GM23338 (cell line): Measurements from ENCODE around the gene CASK. TPM values are rescaled to one million over a fixed set of nuclear protein-coding genes. Genes with fewer than 3 reads are reported as not detected.
A peak's percentile ranks its signal among the peaks of the same experiment; 100 is the strongest.

ENCODE experiments used
- ATAC-seq: fragments of 200-7000 bp; cut with Tn5 transposase; 3 replicates; pipeline ENCODE4 v1.9.1; 2020
- DNase-seq: peaks from one replicate; pipeline ENCODE4 v3.0.0-alpha.2; 2015; ENCODE audit warnings: low spot score
- H2AFZ ChIP-seq: fragments of 200-600 bp; sonication (generic); 2 replicates; pipeline ENCODE4 v1.8.0; 2016; ENCODE audit warnings: antibody characterized with exemption, mild to moderate bottlenecking, moderate library complexity
- H3F3A ChIP-seq: fragments of 200-600 bp; sonication (generic); replicated peaks from 2 replicates; pipeline ENCODE4 v1.8.0; 2017; ENCODE audit warnings: antibody characterized with exemption, mixed run types, low read depth
- H3K27ac ChIP-seq: fragments of 200-600 bp; sonication (generic); 2 replicates; pipeline ENCODE4 v1.6.1; 2016; ENCODE audit warnings: low read depth
- H3K27me3 ChIP-seq: fragments of 200-600 bp; sonication (generic); 2 replicates; pipeline ENCODE4 v1.8.0; 2016; ENCODE audit warnings: mild to moderate bottlenecking, mixed run types, moderate library complexity; ENCODE audit not compliant: insufficient read depth
- H3K36me3 ChIP-seq: fragments of 200-600 bp; sonication (generic); 2 replicates; pipeline ENCODE4 v1.8.0; 2016; ENCODE audit warnings: mild to moderate bottlenecking; ENCODE audit not compliant: insufficient read depth
- H3K4me1 ChIP-seq: fragments of 200-600 bp; sonication (generic); 2 replicates; pipeline ENCODE4 v1.8.0; 2016; ENCODE audit warnings: mild to moderate bottlenecking, moderate library complexity; ENCODE audit not compliant: insufficient read depth
- H3K4me2 ChIP-seq: fragments of 200-600 bp; sonication (generic); 2 replicates; pipeline ENCODE4 v1.7.1; 2017; ENCODE audit warnings: mixed run types
- H3K4me3 ChIP-seq: fragments of 200-600 bp; sonication (generic); 2 replicates; pipeline ENCODE4 v1.6.1; 2016; ENCODE audit warnings: mixed run types
- H3K79me2 ChIP-seq: fragments of 200-600 bp; sonication (generic); replicated peaks from 2 replicates; pipeline ENCODE4 v1.8.0; 2017; ENCODE audit warnings: mild to moderate bottlenecking; ENCODE audit not compliant: insufficient read depth
- H3K9me2 ChIP-seq: fragments of 200-600 bp; sonication (generic); 2 replicates; pipeline ENCODE4 v1.8.0; 2017; ENCODE audit not compliant: insufficient read depth
- H4K20me1 ChIP-seq: fragments of 200-600 bp; sonication (generic); replicated peaks from 2 replicates; pipeline ENCODE4 v1.8.0; 2017; ENCODE audit warnings: mild to moderate bottlenecking; ENCODE audit not compliant: insufficient read depth
- H3K27ac Mint-ChIP-seq: 2 replicates; pipeline ENCODE4 v1.8.0; 2020; ENCODE audit warnings: inconsistent platforms, mild to moderate bottlenecking, moderate library complexity, mixed read lengths
- H3K27me3 Mint-ChIP-seq: 3 replicates; pipeline ENCODE4 v1.8.0; 2022; ENCODE audit warnings: low read depth, mild to moderate bottlenecking, moderate library complexity, mixed read lengths, inconsistent platforms; ENCODE audit not compliant: insufficient read depth, poor library complexity
- H3K36me3 Mint-ChIP-seq: 3 replicates; pipeline ENCODE4 v1.8.0; 2021; ENCODE audit warnings: low read depth, mild to moderate bottlenecking, inconsistent platforms, moderate library complexity, mixed read lengths
- H3K4me1 Mint-ChIP-seq: 3 replicates; pipeline ENCODE4 v1.8.0; 2020; ENCODE audit warnings: mild to moderate bottlenecking, inconsistent platforms, mixed read lengths
- H3K4me3 Mint-ChIP-seq: 3 replicates; pipeline ENCODE4 v1.8.0; 2021; ENCODE audit warnings: moderate library complexity, mild to moderate bottlenecking, inconsistent platforms, mixed read lengths
- H3K9me3 Mint-ChIP-seq: 3 replicates; pipeline ENCODE4 v1.8.0; 2020; ENCODE audit warnings: moderate library complexity, mild to moderate bottlenecking, inconsistent platforms, mixed read lengths
- CREB1 ChIP-seq: fragments of 250-450 bp; sonication (Bioruptor Pico); IDR thresholded peaks from 2 replicates; pipeline ENCODE4 v1.5.0; 2020; ENCODE audit warnings: low read depth, mild to moderate bottlenecking, moderate library complexity
- EZH2 ChIP-seq: fragments of 200-600 bp; sonication (generic); IDR thresholded peaks from one replicate; pipeline ENCODE4 v1.8.0; 2017; ENCODE audit warnings: antibody characterized with exemption, mild to moderate bottlenecking, low read depth; ENCODE audit not compliant: unreplicated experiment
- JUNB ChIP-seq: IDR thresholded peaks from one replicate; pipeline ENCODE4 v1.6.1; 2016; ENCODE audit warnings: antibody characterized with exemption; ENCODE audit not compliant: unreplicated experiment
- NANOG ChIP-seq: IDR thresholded peaks from 2 replicates; pipeline ENCODE4 v1.6.1; 2016; ENCODE audit warnings: antibody characterized with exemption, borderline replicate concordance
- STAT1 ChIP-seq: IDR thresholded peaks from one replicate; pipeline ENCODE4 v1.6.1; 2016; ENCODE audit warnings: antibody characterized with exemption; ENCODE audit not compliant: unreplicated experiment
- ZNF331 ChIP-seq: fragments of 250-450 bp; sonication (Bioruptor Pico); IDR thresholded peaks from 2 replicates; pipeline ENCODE4 v1.5.0; 2020; ENCODE audit warnings: low read depth, mild to moderate bottlenecking, moderate library complexity
- polyA plus RNA-seq: library from polyadenylated mRNA; unstranded; fragments of >200 nt; fragmentation: Nextera tagmentation; extraction: Ambion mirVana; gene quantifications from 2 replicates; pipeline ENCODE4 v1.2.1, GENCODE V29; 2016
- total RNA-seq: library from RNA; depleted of rRNA; stranded (reverse); fragments of >200 nt; shearing (Covaris generic); gene quantifications from 2 replicates; pipeline ENCODE4 v1.2.3, GENCODE V29; 2014
- TF ChIP-seq, protein P1 (sequence below), 2 experiments: fragments of 200-600 bp in 1 of 2; sonication (generic) in 1 of 2; conservative IDR thresholded peaks; 2 replicates each; pipeline versions ENCODE4 v1.5.1 to v1.6.1; 2016 to 2017; ENCODE audit warnings: antibody characterized with exemption in 2 of 2, low read depth in 2 of 2, mild to moderate bottlenecking in 2 of 2, moderate library complexity in 1 of 2
- TF ChIP-seq, protein P2 (sequence below): fragments of 250-450 bp; sonication (Bioruptor Pico); IDR thresholded peaks from 2 replicates; pipeline ENCODE4 v1.5.0; 2020; ENCODE audit warnings: mild to moderate bottlenecking, moderate library complexity

The CASK gene
- total and polyA plus RNA-seq, 2 experiments from 2014 or later, result 15.3 to 44.4 TPM

DNA sequence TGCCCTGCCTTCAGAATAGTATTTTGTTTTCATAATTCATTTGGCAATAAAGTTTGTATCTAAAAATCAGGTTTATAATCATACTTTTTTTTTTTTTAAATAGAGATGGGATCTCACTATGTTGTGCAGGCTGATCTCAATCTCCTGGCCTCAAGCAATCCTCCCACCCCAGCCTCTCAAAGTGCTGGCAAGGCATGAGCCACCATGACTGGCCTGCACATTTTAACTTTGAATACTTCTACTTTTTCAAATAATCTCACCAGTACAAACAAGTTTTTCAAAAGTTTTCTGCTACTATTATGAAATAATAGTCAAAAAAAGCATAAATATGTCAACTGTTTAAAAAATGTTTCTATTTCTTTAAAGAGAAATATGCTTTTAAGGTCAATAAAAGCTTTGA lies 304.1 kb downstream of the CASK start (continued):
- TF ChIP-seq, protein P1, sequence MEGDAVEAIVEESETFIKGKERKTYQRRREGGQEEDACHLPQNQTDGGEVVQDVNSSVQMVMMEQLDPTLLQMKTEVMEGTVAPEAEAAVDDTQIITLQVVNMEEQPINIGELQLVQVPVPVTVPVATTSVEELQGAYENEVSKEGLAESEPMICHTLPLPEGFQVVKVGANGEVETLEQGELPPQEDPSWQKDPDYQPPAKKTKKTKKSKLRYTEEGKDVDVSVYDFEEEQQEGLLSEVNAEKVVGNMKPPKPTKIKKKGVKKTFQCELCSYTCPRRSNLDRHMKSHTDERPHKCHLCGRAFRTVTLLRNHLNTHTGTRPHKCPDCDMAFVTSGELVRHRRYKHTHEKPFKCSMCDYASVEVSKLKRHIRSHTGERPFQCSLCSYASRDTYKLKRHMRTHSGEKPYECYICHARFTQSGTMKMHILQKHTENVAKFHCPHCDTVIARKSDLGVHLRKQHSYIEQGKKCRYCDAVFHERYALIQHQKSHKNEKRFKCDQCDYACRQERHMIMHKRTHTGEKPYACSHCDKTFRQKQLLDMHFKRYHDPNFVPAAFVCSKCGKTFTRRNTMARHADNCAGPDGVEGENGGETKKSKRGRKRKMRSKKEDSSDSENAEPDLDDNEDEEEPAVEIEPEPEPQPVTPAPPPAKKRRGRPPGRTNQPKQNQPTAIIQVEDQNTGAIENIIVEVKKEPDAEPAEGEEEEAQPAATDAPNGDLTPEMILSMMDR (conservative IDR thresholded peaks at IDR 0.05; ENCODE audit: low read depth in 2 of 2), result no peak
- no peak for TF ChIP-seq ZNF331 (CRISPR knock-in tag)

DNA sequence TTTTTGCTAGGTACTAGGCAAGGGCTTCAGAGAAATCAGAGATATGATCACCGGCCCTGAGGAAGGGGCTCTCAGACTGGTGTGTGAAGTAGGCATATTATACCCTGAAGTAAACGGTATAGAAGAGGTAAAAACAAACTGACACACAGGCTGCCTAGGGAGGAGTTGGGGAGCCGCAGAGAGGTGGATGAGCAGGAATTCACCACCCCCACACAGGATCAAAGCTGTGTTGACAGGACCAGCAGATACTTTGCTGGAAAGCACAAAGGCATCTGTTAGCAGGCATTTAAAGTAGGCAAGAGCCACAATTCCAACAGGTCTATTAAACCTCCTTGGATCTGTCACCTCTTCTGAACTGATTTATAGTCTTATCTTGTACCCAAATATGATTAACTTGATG lies 306.4 kb downstream of the CASK start:
- H3K9me3 Mint-ChIP-seq, result no peaks in the 10 kb centered on the region
- Histone ChIP-seq H4K20me1 (no peaks in the 10 kb centered on the region), H3K79me2 (no peaks in the 10 kb centered on the region), H3K4me3 (no peak overlapping the region), H2AFZ (no peak overlapping the region), H3K27ac (no peak overlapping the region), H3K27me3 (no peaks in the 10 kb centered on the region), H3K4me2 (no peak overlapping the region), H3K36me3 (no peaks in the 10 kb centered on the region), H3K4me1 (peaks cover 3% of the 10 kb centered on the region; the same call in 1 of the 2 replicates), H3F3A (no peaks in the 10 kb centered on the region), H3K9me2 (no peaks in the 10 kb centered on the region)
- H3K4me3 Mint-ChIP-seq, result no peak overlapping the region
- ATAC-seq, result peak; percentile 57
- no peak overlapping the region for H3K27ac Mint-ChIP-seq
- TF ChIP-seq CREB1, result no peak
- no peak for TF ChIP-seq NANOG
- TF ChIP-seq, protein P2, sequence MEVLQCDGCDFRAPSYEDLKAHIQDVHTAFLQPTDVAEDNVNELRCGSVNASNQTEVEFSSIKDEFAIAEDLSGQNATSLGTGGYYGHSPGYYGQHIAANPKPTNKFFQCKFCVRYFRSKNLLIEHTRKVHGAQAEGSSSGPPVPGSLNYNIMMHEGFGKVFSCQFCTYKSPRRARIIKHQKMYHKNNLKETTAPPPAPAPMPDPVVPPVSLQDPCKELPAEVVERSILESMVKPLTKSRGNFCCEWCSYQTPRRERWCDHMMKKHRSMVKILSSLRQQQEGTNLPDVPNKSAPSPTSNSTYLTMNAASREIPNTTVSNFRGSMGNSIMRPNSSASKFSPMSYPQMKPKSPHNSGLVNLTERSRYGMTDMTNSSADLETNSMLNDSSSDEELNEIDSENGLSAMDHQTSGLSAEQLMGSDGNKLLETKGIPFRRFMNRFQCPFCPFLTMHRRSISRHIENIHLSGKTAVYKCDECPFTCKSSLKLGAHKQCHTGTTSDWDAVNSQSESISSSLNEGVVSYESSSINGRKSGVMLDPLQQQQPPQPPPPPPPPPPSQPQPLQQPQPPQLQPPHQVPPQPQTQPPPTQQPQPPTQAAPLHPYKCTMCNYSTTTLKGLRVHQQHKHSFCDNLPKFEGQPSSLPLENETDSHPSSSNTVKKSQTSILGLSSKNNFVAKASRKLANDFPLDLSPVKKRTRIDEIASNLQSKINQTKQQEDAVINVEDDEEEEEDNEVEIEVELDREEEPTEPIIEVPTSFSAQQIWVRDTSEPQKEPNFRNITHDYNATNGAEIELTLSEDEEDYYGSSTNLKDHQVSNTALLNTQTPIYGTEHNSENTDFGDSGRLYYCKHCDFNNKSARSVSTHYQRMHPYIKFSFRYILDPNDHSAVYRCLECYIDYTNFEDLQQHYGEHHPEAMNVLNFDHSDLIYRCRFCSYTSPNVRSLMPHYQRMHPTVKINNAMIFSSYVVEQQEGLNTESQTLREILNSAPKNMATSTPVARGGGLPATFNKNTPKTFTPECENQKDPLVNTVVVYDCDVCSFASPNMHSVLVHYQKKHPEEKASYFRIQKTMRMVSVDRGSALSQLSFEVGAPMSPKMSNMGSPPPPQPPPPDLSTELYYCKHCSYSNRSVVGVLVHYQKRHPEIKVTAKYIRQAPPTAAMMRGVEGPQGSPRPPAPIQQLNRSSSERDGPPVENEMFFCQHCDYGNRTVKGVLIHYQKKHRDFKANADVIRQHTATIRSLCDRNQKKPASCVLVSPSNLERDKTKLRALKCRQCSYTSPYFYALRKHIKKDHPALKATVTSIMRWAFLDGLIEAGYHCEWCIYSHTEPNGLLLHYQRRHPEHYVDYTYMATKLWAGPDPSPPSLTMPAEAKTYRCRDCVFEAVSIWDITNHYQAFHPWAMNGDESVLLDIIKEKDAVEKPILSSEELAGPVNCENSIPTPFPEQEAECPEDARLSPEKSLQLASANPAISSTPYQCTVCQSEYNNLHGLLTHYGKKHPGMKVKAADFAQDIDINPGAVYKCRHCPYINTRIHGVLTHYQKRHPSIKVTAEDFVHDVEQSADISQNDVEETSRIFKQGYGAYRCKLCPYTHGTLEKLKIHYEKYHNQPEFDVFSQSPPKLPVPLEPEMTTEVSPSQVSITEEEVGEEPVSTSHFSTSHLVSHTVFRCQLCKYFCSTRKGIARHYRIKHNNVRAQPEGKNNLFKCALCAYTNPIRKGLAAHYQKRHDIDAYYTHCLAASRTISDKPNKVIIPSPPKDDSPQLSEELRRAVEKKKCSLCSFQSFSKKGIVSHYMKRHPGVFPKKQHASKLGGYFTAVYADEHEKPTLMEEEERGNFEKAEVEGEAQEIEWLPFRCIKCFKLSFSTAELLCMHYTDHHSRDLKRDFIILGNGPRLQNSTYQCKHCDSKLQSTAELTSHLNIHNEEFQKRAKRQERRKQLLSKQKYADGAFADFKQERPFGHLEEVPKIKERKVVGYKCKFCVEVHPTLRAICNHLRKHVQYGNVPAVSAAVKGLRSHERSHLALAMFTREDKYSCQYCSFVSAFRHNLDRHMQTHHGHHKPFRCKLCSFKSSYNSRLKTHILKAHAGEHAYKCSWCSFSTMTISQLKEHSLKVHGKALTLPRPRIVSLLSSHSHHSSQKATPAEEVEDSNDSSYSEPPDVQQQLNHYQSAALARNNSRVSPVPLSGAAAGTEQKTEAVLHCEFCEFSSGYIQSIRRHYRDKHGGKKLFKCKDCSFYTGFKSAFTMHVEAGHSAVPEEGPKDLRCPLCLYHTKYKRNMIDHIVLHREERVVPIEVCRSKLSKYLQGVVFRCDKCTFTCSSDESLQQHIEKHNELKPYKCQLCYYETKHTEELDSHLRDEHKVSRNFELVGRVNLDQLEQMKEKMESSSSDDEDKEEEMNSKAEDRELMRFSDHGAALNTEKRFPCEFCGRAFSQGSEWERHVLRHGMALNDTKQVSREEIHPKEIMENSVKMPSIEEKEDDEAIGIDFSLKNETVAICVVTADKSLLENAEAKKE (CRISPR knock-in tag), result no peak
- no peak for TF ChIP-seq STAT1
- TF ChIP-seq EZH2, result no peak
- no peak for TF ChIP-seq JUNB
- TF ChIP-seq, protein P1 (conservative IDR thresholded peaks at IDR 0.05; ENCODE audit: low read depth in 2 of 2), result no peak
- peaks cover 9% of the 10 kb centered on the region for H3K4me1 Mint-ChIP-seq
- peak; percentile 25 for DNase-seq
- H3K27me3 Mint-ChIP-seq, result no peaks in the 10 kb centered on the region
- peaks cover 4% of the 10 kb centered on the region; the same call in 2 of the 3 replicates for H3K36me3 Mint-ChIP-seq
